Measurements from ENCODE around the gene NELL2. TPM values are rescaled to one million over a fixed set of nuclear protein-coding genes. Genes with fewer than 3 reads are reported as not detected.
"Not testable (repeated sequence)": the region's sequence is repeated elsewhere in the genome, so short reads cannot be mapped to it uniquely, and the experiment has no call there.

The NELL2 gene
- 16.9 TPM for total RNA-seq

- Histone ChIP-seq H3K4me3 (peak within 1 kb of the TSS; percentile 49 to 54), H3K36me3 (no peaks in the 10 kb centered on the region), H3K9me3 (no peaks in the 10 kb centered on the region), H3K27me3 (no peaks in the 10 kb centered on the region), H3K27ac (no peak within 1 kb of the TSS), H3K4me1 (peaks cover 22% of the 10 kb centered on the region)
- TF ChIP-seq POLR2AphosphoS5 (IDR thresholded peaks at IDR 0.05; ENCODE audit: insufficient read depth in 1 of 2, low read depth in 1 of 2), result no peak
- no peak for TF ChIP-seq POLR2A (IDR thresholded peaks at IDR 0.05)
- TF ChIP-seq CTCF (IDR thresholded peaks at IDR 0.05), result no peak
- DNase-seq (ENCODE audit: extremely low spot score in 2 of 2), result no peak
- intact Hi-C loops (cut with DNase I), result no loop called here
Measured at GRCh38 chr12:44875954-44876543, at the start of gene NELL2. NELL2 (minus strand) TSS chr12:44876315; CDS start chr12:44875869, 446 bp downstream.

- no peaks in the 10 kb centered on the region for H3K4me1 ChIP-seq
- no peak overlapping the region for H3K27ac ChIP-seq
- intact Hi-C loops (cut with DNase I), result no loop called here
Measured at GRCh38 chr12:44921736-44922135, 45.6 kb upstream of the NELL2 start.

DNA sequence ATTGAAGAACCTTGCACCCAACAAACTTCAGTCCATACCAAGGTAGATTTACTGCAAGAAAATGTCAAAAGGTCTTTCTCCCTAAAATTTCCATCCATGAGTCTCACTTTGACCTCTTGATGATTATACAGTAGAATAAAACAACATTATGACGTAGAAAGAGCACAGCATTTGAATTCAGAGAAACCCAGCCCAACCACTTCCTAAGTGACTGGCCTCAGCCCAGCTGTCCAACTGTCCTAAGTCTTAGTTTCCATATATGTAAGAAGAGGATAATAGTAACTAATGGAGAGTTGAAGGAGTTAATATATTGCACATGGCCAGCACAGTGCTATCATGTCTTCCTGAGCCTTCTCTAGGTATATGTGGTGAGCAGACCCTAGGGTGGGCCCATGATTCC, 41.0 kb upstream of the NELL2 start:
- no peak for DNase-seq (ENCODE audit: extremely low spot score in 2 of 2)
- TF ChIP-seq POLR2A (IDR thresholded peaks at IDR 0.05) (no peak), CTCF (IDR thresholded peaks at IDR 0.05) (no peak), POLR2AphosphoS5 (IDR thresholded peaks at IDR 0.05; ENCODE audit: insufficient read depth in 1 of 2, low read depth in 1 of 2) (no peak)
- H3K9me3 ChIP-seq, result no peaks in the 10 kb centered on the region
- H3K4me1 ChIP-seq, result no peaks in the 10 kb centered on the region
- H3K4me3 ChIP-seq, result no peak overlapping the region
- intact Hi-C loops (cut with DNase I), result no loop called here
- no peaks in the 10 kb centered on the region for H3K27me3 ChIP-seq
- H3K36me3 ChIP-seq, result no peaks in the 10 kb centered on the region
- H3K27ac ChIP-seq, result no peak overlapping the region

More at GRCh38 chr12:44921736-44922135, 45.6 kb upstream of the NELL2 start:
- Histone ChIP-seq H3K4me3 (no peak overlapping the region), H3K36me3 (no peaks in the 10 kb centered on the region), H3K9me3 (no peaks in the 10 kb centered on the region), H3K27me3 (no peaks in the 10 kb centered on the region)
- no peak for TF ChIP-seq CTCF (IDR thresholded peaks at IDR 0.05)
- no peak for TF ChIP-seq POLR2AphosphoS5 (IDR thresholded peaks at IDR 0.05; ENCODE audit: insufficient read depth in 1 of 2, low read depth in 1 of 2)
- no peak for TF ChIP-seq POLR2A (IDR thresholded peaks at IDR 0.05)
- no peak for DNase-seq (ENCODE audit: extremely low spot score in 2 of 2)

GRCh38 chr12:44915958-44916357, 39.8 kb upstream of the NELL2 start:
- Histone ChIP-seq H3K4me3 (no peak overlapping the region), H3K36me3 (no peaks in the 10 kb centered on the region), H3K27ac (no peak overlapping the region), H3K4me1 (no peaks in the 10 kb centered on the region), H3K27me3 (no peaks in the 10 kb centered on the region), H3K9me3 (no peaks in the 10 kb centered on the region)
- DNase-seq (ENCODE audit: extremely low spot score in 2 of 2), result no peak
- TF ChIP-seq POLR2AphosphoS5 (IDR thresholded peaks at IDR 0.05; ENCODE audit: insufficient read depth in 1 of 2, low read depth in 1 of 2) (no peak), CTCF (IDR thresholded peaks at IDR 0.05) (no peak), POLR2A (IDR thresholded peaks at IDR 0.05) (no peak)
- intact Hi-C loops (cut with DNase I), result loop anchor here (2.0 kb wide), 1 partner anchor 35 kb away; no protein-coding TSS in a partner anchor

GRCh38 chr12:44904321-44904720, 28.2 kb upstream of the NELL2 start:
- Histone ChIP-seq H3K36me3 (no peaks in the 10 kb centered on the region), H3K4me1 (no peaks in the 10 kb centered on the region), H3K27ac (no peak overlapping the region), H3K4me3 (no peak overlapping the region), H3K27me3 (no peaks in the 10 kb centered on the region), H3K9me3 (no peaks in the 10 kb centered on the region)
- DNase-seq (ENCODE audit: extremely low spot score in 2 of 2), result no peak
- intact Hi-C loops (cut with DNase I), result no loop called here
- no peak for TF ChIP-seq POLR2A (IDR thresholded peaks at IDR 0.05)
- no peak for TF ChIP-seq CTCF (IDR thresholded peaks at IDR 0.05)
- no peak for TF ChIP-seq POLR2AphosphoS5 (IDR thresholded peaks at IDR 0.05; ENCODE audit: insufficient read depth in 1 of 2, low read depth in 1 of 2)

- H3K27me3 ChIP-seq; H3K4me1 ChIP-seq; H3K36me3 ChIP-seq; intact Hi-C loops (cut with DNase I); DNase-seq (ENCODE audit: extremely low spot score in 2 of 2); H3K27ac ChIP-seq; H3K9me3 ChIP-seq; H3K4me3 ChIP-seq: not testable (repeated sequence)
Measured at GRCh38 chr12:44898108-44898507, 22.0 kb upstream of the NELL2 start.

All from vagina (tissue), 2 donors.